NOMO-1 treated with DMSO at 0.1 percent for 48 hours (cell line): ENCODE measurements around the gene ANTXR2.
"Not testable (repeated sequence)": the region's sequence is repeated elsewhere in the genome, so short reads cannot be mapped to it uniquely, and the experiment has no call there.

Source experiments
- DNase-seq: peaks from one replicate; lab custom pipeline; 2025; ENCODE audit not compliant: unreplicated experiment; lab: John Stamatoyannopoulos, UW

Gene ANTXR2

GRCh38 chr4:79998201-79998600, 74.8 kb downstream of the ANTXR2 start:
- no peak for DNase-seq

- DNase-seq = no peak
These were observed 76.2 kb downstream of the ANTXR2 start for GRCh38 chr4:79996851-79997250.

- DNase-seq = no peak
These were observed 79.6 kb downstream of the ANTXR2 start for GRCh38 chr4:79993476-79993875.

- no peak for DNase-seq
These were observed 81.4 kb downstream of the ANTXR2 start for GRCh38 chr4:79991601-79992000.

GRCh38 chr4:79991100-79991499, 81.9 kb downstream of the ANTXR2 start:
- DNase-seq = not testable (repeated sequence)

GRCh38 chr4:79987401-79987800, 85.6 kb downstream of the ANTXR2 start:
- no peak for DNase-seq

- no peak for DNase-seq
These were observed 89.6 kb downstream of the ANTXR2 start for GRCh38 chr4:79983431-79983830.

GRCh38 chr4:79982601-79983322, 90.3 kb downstream of the ANTXR2 start:
- DNase-seq = no peak

GRCh38 chr4:79980448-79980847, 92.6 kb downstream of the ANTXR2 start:
- no peak for DNase-seq

- DNase-seq = no peak
These were observed 93.1 kb downstream of the ANTXR2 start for GRCh38 chr4:79979785-79980437.

- DNase-seq = no peak
These were observed 95.7 kb downstream of the ANTXR2 start for GRCh38 chr4:79977131-79977840.

GRCh38 chr4:79964400-79965211, 108.4 kb downstream of the ANTXR2 start:
- no peak for DNase-seq

GRCh38 chr4:79964020-79964399, 109.0 kb downstream of the ANTXR2 start:
- no peak for DNase-seq

GRCh38 chr4:79959652-79960051, 113.4 kb downstream of the ANTXR2 start:
- no peak for DNase-seq

- peak; percentile 72 for DNase-seq
These were observed 114.4 kb downstream of the ANTXR2 start for GRCh38 chr4:79958466-79959264.

- DNase-seq = no peak
These were observed 123.9 kb downstream of the ANTXR2 start for GRCh38 chr4:79949178-79949577.

GRCh38 chr4:79948739-79949138, 124.3 kb downstream of the ANTXR2 start:
- DNase-seq = no peak

GRCh38 chr4:79948261-79948660, 124.8 kb downstream of the ANTXR2 start:
- DNase-seq = no peak

- no peak for DNase-seq
These were observed 125.6 kb downstream of the ANTXR2 start for GRCh38 chr4:79947386-79947785.

GRCh38 chr4:79935274-79935673, 137.8 kb downstream of the ANTXR2 start:
- DNase-seq = no peak
